ENCODE measurements around the gene INSYN2B. TPM values are rescaled to one million over a fixed set of nuclear protein-coding genes. Genes with fewer than 3 reads are reported as not detected.
A peak's percentile ranks its signal among the peaks of the same experiment; 100 is the strongest.

INSYN2B gene
- total and polyA plus RNA-seq, 4 donors, result 0.10 to 0.63 (median 0.12) TPM; not detected in 1

- peaks cover 0 to 3% (median 0%) of the 10 kb centered on the region in 3 donors for H3K27me3 ChIP-seq (ENCODE audit: control insufficient read depth in 3 of 3, insufficient read depth in 3 of 3, low read length in 2 of 3)
- H3K4me3 ChIP-seq, result no peak overlapping the region
- no peaks in the 10 kb centered on the region for H3K9me3 ChIP-seq (ENCODE audit: control insufficient read depth in 4 of 4, insufficient read depth in 3 of 4, low read length in 3 of 4)
- no peak overlapping the region for H3K27ac ChIP-seq (ENCODE audit: low read depth in 1 of 2, low read length in 1 of 2)
- TF ChIP-seq, protein P1, sequence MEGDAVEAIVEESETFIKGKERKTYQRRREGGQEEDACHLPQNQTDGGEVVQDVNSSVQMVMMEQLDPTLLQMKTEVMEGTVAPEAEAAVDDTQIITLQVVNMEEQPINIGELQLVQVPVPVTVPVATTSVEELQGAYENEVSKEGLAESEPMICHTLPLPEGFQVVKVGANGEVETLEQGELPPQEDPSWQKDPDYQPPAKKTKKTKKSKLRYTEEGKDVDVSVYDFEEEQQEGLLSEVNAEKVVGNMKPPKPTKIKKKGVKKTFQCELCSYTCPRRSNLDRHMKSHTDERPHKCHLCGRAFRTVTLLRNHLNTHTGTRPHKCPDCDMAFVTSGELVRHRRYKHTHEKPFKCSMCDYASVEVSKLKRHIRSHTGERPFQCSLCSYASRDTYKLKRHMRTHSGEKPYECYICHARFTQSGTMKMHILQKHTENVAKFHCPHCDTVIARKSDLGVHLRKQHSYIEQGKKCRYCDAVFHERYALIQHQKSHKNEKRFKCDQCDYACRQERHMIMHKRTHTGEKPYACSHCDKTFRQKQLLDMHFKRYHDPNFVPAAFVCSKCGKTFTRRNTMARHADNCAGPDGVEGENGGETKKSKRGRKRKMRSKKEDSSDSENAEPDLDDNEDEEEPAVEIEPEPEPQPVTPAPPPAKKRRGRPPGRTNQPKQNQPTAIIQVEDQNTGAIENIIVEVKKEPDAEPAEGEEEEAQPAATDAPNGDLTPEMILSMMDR (IDR thresholded peaks at IDR 0.05; ENCODE audit: control extremely low read depth, extremely low read depth), result no peak
- H3K9ac ChIP-seq (ENCODE audit: insufficient read depth in 1 of 2, low read length in 2 of 2), result no peak overlapping the region
- DNase-seq (no peak), ATAC-seq (ENCODE audit: insufficient read depth, low FRiP score) (no peak)
- H3K4me1 ChIP-seq (ENCODE audit: control insufficient read depth in 5 of 5, insufficient read depth in 5 of 5, low read length in 5 of 5), result peaks cover 0 to 6% (median 3%) of the 10 kb centered on the region in 5 donors
- peaks cover 0 to 3% (median 0%) of the 10 kb centered on the region in 4 donors for H3K36me3 ChIP-seq (ENCODE audit: control insufficient read depth in 4 of 4, insufficient read depth in 4 of 4, low read length in 4 of 4)
- WGBS, 2 donors, result 68 to 83% methylated on average over 4 of the region's 4 CpGs
Observed at GRCh38 chr5:169988206-169988605, 7.9 kb upstream of the INSYN2B start.

- H3K9ac ChIP-seq (ENCODE audit: insufficient read depth in 1 of 2, low read length in 2 of 2), result peak overlapping the region; percentile 74 to 76
- H3K27me3 ChIP-seq (ENCODE audit: control insufficient read depth in 3 of 3, insufficient read depth in 3 of 3, low read length in 2 of 3), result no peaks in the 10 kb centered on the region
- H3K4me1 ChIP-seq (ENCODE audit: control insufficient read depth in 5 of 5, insufficient read depth in 5 of 5, low read length in 5 of 5), result peaks cover 0 to 34% (median 16%) of the 10 kb centered on the region in 5 donors
- 43 to 50% methylated on average over 3 of the region's 3 CpGs for WGBS, 2 donors
- DNase-seq (peak in 1 of 3 donors; percentile 45), ATAC-seq (ENCODE audit: insufficient read depth, low FRiP score) (no peak)
- H3K4me3 ChIP-seq, result no peak overlapping the region
- H3K9me3 ChIP-seq (ENCODE audit: control insufficient read depth in 4 of 4, insufficient read depth in 3 of 4, low read length in 3 of 4), result no peaks in the 10 kb centered on the region
- peaks cover 0 to 3% (median 0%) of the 10 kb centered on the region in 4 donors for H3K36me3 ChIP-seq (ENCODE audit: control insufficient read depth in 4 of 4, insufficient read depth in 4 of 4, low read length in 4 of 4)
- TF ChIP-seq, protein P1 (IDR thresholded peaks at IDR 0.05; ENCODE audit: control extremely low read depth, extremely low read depth), result no peak
- no peak overlapping the region for H3K27ac ChIP-seq (ENCODE audit: low read depth in 1 of 2, low read length in 1 of 2)
Observed at GRCh38 chr5:169979871-169980270, 424 bp downstream of the INSYN2B start.

DNA sequence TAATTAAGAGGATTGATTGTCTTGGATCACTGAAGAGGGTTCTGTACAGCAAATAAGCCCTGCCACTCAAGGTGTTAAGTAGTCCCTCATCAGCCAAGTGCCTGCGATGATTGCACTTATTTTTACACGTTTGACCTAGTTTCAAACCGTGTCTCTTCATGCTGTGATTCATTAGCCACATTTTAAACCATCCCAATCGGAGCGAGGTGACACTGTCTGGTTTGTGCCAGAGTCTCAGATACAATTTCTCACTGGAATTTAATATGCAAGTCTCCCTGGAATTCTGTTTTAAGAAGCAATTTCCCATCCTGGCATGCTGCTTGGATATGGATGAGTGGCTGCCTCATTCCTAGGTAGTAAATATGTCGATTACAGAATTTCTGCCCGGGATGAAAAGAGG is 1.6 kb downstream of the INSYN2B start:
- TF ChIP-seq, protein P1 (IDR thresholded peaks at IDR 0.05; ENCODE audit: control extremely low read depth, extremely low read depth), result no peak

More for the DNA sequence above, 1.6 kb downstream of the INSYN2B start:
- Histone ChIP-seq H3K27me3 (ENCODE audit: control insufficient read depth in 3 of 3, insufficient read depth in 3 of 3, low read length in 2 of 3) (no peaks in the 10 kb centered on the region), H3K36me3 (ENCODE audit: control insufficient read depth in 4 of 4, insufficient read depth in 4 of 4, low read length in 4 of 4) (peaks cover 0 to 3% (median 0%) of the 10 kb centered on the region in 4 donors), H3K4me3 (no peak overlapping the region), H3K4me1 (ENCODE audit: control insufficient read depth in 5 of 5, insufficient read depth in 5 of 5, low read length in 5 of 5) (peaks cover 0 to 34% (median 16%) of the 10 kb centered on the region in 5 donors), H3K9me3 (ENCODE audit: control insufficient read depth in 4 of 4, insufficient read depth in 3 of 4, low read length in 3 of 4) (no peaks in the 10 kb centered on the region), H3K27ac (ENCODE audit: low read depth in 1 of 2, low read length in 1 of 2) (no peak overlapping the region), H3K9ac (ENCODE audit: insufficient read depth in 1 of 2, low read length in 2 of 2) (no peak overlapping the region)
- ATAC-seq (ENCODE audit: insufficient read depth, low FRiP score) (no peak), DNase-seq (peak in 2 of 3 donors; percentile 8 to 13)
- 54 to 85% methylated on average over 7 of the region's 7 CpGs for WGBS, 2 donors
